Endothelial cell of umbilical vein (primary cell): Measurements from ENCODE around the gene SUGCT.

Experiments
- POLR2A ChIP-seq: IDR thresholded peaks from 2 replicates; pipeline ENCODE4 v1.6.1; 2012; ENCODE audit warnings: low read depth, mild to moderate bottlenecking, control low read depth, low read length
- TF ChIP-seq, protein P1 (sequence below), 2 donors: IDR thresholded peaks; 1 replicate in 1 of 2; 2 replicates in 1 of 2; pipeline ENCODE4 v1.5.1; 2011; ENCODE audit warnings: low read length in 2 of 2, mild to moderate bottlenecking in 2 of 2, moderate library complexity in 2 of 2, control low read depth in 1 of 2, inconsistent platforms in 1 of 2, low read depth in 1 of 2; ENCODE audit not compliant: insufficient read depth in 1 of 2; ENCODE audit errors: extremely low read depth in 1 of 2

DNA sequence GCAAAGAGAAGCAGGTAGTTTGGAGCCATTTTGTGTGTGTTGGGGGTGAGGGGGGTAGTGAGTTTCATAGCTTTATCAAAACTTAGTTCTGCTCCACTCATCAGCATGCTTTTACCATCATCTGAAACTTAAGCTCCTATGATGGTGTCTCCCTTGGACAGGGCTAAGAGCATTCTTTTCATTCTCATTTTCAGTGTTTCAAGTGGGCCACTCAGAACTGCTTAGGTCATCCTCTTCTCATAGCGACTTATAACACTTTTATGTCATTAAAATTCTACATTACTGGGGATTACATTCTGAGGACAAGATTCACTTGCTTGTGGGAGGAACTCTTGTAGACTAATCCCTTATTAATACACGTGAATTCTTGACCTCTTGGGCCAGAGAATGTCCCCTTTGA lies 649.4 kb downstream of the SUGCT start:
- TF ChIP-seq, protein P1, sequence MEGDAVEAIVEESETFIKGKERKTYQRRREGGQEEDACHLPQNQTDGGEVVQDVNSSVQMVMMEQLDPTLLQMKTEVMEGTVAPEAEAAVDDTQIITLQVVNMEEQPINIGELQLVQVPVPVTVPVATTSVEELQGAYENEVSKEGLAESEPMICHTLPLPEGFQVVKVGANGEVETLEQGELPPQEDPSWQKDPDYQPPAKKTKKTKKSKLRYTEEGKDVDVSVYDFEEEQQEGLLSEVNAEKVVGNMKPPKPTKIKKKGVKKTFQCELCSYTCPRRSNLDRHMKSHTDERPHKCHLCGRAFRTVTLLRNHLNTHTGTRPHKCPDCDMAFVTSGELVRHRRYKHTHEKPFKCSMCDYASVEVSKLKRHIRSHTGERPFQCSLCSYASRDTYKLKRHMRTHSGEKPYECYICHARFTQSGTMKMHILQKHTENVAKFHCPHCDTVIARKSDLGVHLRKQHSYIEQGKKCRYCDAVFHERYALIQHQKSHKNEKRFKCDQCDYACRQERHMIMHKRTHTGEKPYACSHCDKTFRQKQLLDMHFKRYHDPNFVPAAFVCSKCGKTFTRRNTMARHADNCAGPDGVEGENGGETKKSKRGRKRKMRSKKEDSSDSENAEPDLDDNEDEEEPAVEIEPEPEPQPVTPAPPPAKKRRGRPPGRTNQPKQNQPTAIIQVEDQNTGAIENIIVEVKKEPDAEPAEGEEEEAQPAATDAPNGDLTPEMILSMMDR (IDR thresholded peaks at IDR 0.05; ENCODE audit: extremely low read depth in 1 of 2, insufficient read depth in 1 of 2, low read depth in 1 of 2, low read length in 2 of 2), result no peak
- TF ChIP-seq POLR2A, result no peak
